ENCODE results near the gene MTERF4.

MTERF4 gene

GRCh38 chr2:241049739-241050623, 52.1 kb downstream of the MTERF4 start:
- no peak for TF ChIP-seq CTCF (IDR thresholded peaks at IDR 0.05; ENCODE audit: low read depth, low read length)
- no peak for DNase-seq (ENCODE audit: extremely low read depth, low read depth)

GRCh38 chr2:241048949-241049343, 53.1 kb downstream of the MTERF4 start:
- no peak for TF ChIP-seq CTCF (IDR thresholded peaks at IDR 0.05; ENCODE audit: low read depth, low read length)
- no peak for DNase-seq (ENCODE audit: extremely low read depth, low read depth)

GRCh38 chr2:241048149-241048948, 53.7 kb downstream of the MTERF4 start:
- DNase-seq (ENCODE audit: extremely low read depth, low read depth): no peak
- no peak for TF ChIP-seq CTCF (IDR thresholded peaks at IDR 0.05; ENCODE audit: low read depth, low read length)

GRCh38 chr2:241047253-241048010, 54.7 kb downstream of the MTERF4 start:
- no peak for TF ChIP-seq CTCF (IDR thresholded peaks at IDR 0.05; ENCODE audit: low read depth, low read length)
- DNase-seq (ENCODE audit: extremely low read depth, low read depth): no peak

Data from AG09319 (cell line).